GM18505 (cell line): ENCODE results near the gene PREX1.
A peak's percentile ranks its signal among the peaks of the same experiment; 100 is the strongest.

ENCODE experiments used
- ATAC-seq: cut with Tn5 transposase; IDR thresholded peaks from one replicate; pipeline ENCODE4 v1.9.1; 2021; ENCODE audit not compliant: unreplicated experiment
- POLR2A ChIP-seq: IDR thresholded peaks from 4 replicates; pipeline ENCODE4 v1.6.1; 2011; ENCODE audit warnings: borderline replicate concordance; ENCODE audit not compliant: insufficient read depth, insufficient read length; ENCODE audit errors: extremely low read depth

PREX1 gene

GRCh38 chr20:48620507-48621375 is 207.1 kb downstream of the PREX1 start:
- peak; percentile 45 for ATAC-seq
- no peak for TF ChIP-seq POLR2A

DNA sequence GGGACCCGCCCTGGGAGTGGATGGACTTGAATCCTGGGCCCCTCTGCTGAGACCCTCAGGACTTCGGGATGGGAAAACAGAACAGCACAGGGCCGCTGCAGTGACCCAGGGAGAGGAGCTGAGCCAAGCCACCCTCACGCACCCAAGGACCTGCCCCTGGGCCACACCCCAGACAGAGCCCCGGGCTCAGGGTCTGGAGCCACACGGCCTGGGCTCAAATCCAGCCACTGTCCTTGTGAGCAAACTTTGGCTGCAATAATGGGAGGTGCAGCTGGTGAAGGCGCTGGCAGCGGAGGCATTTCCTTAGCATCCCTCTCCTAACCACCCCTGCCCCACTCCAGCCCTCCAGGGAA is 207.7 kb downstream of the PREX1 start:
- ATAC-seq, result no peak
- TF ChIP-seq POLR2A, result no peak

DNA sequence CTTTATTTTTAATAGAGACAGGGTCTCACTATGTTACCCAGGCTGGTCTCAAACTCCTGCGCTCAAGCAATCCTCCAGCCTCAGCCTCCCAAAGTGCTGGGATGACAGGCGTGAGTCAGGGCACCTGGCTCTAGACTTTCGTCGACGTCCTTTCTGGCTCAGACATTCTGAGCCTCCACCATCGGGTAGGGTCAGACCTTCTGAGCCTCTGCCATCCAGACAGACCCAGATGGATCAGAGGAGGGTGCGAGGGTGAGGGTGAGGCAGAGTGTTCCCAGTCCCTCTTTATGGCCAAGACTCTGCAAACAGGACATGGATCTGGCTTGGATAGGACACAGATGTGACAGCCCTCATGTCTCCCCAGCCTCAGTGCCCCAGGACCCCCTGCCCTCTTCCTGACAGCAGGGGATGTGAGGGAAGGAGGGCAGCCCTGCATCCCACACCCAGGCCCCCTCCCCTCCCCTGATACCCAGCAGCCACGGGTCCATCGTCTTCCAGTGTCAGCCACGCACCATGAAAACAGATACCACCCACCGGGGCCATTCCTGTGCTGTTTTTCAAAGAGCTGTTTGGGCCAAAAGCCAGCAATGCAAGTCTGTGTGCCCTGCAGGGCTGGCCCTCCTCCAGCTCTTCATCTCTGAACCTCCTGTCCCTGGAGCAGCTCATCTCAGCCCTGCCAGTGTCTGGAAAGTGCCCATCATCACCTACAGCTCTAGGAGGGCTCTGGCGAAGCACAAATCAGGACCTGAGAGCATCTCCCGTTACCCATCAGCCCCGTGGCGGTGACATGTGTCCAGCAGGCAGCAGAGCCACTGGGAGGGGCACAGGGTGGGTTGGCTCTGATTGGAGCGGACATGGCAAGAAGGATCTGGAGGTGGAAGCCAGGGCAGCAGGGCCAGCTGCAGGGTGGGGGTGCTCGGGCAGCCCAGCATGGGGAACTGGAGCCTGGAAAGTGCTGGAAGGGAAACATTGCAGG is 208.4 kb downstream of the PREX1 start:
- ATAC-seq, result no peak
- TF ChIP-seq POLR2A, result no peak

DNA sequence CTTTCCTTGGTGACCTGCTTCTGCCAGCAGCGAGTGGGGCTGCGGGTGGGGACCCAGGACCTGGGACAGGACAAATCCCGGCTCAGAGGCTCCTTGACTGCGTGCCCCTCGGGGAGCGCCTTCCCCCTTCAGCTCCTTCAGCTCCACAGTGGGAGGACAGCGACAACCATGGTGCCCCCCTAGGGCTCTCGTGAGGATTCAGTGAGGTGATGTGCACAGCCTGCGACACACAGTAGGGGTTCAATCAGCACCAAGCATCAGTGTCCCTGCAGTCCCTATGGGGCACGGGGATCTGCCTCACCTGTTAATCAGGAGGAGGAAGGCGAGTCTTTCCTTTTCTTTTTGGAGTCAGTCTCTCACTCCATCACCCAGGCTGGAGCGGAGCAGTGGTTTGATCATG is 209.2 kb downstream of the PREX1 start:
- no peak for TF ChIP-seq POLR2A
- ATAC-seq, result no peak

GRCh38 chr20:48618052-48618451 is 209.7 kb downstream of the PREX1 start:
- no peak for TF ChIP-seq POLR2A
- no peak for ATAC-seq

- no peak for TF ChIP-seq POLR2A
- ATAC-seq, result no peak
These were observed 210.3 kb downstream of the PREX1 start for GRCh38 chr20:48617481-48617880.

- no peak for TF ChIP-seq POLR2A
- no peak for ATAC-seq
These were observed 211.3 kb downstream of the PREX1 start for GRCh38 chr20:48616481-48616880.

DNA sequence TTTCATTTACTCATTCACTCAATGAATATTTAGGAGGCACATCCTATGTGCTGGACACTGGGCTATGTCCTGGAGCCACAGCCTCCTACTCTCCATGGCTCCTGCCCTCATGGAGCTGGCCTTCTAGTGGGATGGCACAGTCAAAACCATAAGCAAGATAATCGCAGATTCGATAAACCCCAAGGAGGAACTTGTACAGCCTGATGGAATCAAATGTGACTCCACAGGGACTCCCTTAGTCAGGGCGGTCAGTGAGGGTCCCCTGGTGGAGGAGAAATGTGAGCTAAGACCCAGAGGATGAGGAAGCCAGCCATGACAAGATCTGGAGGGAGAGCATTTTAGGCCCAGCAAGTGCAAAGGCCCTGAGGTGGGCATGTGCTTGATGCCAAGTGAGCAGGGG is 211.9 kb downstream of the PREX1 start:
- ATAC-seq, result no peak
- TF ChIP-seq POLR2A, result no peak

GRCh38 chr20:48614593-48615274 is 213.1 kb downstream of the PREX1 start:
- no peak for TF ChIP-seq POLR2A
- ATAC-seq, result no peak

DNA sequence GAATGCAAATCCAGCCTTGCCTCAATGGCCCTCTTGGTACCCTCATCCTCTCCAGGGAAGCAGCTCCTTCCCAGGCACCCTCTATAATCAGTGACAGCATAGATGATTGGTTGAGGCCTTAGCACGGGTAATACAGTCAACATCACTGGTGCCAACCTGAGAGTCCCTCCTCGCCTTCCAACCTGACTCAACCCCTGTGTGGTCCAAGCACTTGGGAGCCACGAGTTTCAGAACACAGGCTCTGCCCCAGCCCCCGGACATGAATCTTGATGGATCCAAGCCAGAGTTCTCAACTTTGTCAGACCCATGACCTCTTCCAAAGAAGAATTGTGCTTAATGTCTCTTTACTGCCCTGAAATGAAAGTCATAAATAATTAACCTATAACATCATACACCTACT is 213.9 kb downstream of the PREX1 start:
- TF ChIP-seq POLR2A, result no peak
- no peak for ATAC-seq

DNA sequence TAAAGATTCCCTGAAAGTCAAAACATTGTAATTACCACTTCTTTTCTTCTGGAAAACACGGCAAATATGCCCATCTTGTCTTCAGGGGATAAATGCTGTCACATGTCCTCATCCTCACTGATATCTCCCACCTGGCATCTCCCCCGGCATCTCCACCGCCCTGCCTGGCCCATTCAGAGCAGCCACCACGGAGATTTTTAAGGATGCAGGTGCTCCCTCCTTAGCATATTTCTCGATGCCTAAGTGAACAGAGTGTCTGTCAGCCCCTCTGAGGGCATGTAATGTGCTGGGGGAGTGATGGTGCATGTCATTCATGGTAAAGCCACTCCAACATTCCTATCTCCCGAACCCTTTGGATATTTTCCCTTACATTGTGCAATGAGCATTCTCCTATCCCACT is 215.5 kb downstream of the PREX1 start:
- no peak for ATAC-seq
- TF ChIP-seq POLR2A, result no peak

- TF ChIP-seq POLR2A, result no peak
- ATAC-seq, result no peak
These were observed 216.8 kb downstream of the PREX1 start for GRCh38 chr20:48610996-48611395.

- ATAC-seq, result peak; percentile 55
These were observed 218.3 kb downstream of the PREX1 start for GRCh38 chr20:48609491-48609978.

More at GRCh38 chr20:48609491-48609978, 218.3 kb downstream of the PREX1 start:
- no peak for TF ChIP-seq POLR2A
